OCI-LY7 (cell line): ENCODE results near the gene C2orf49. TPM values are rescaled to one million over a fixed set of nuclear protein-coding genes. Genes with fewer than 3 reads are reported as not detected.

Experiments
- BruUV-seq: library from RNA; stranded (reverse); fragments of 400-500 nt; replicated peaks from 2 replicates; lab custom pipeline; 2021; lab: Mats Ljungman, UMichigan
- CTCF ChIA-PET: fragments of 300-600 bp; sonication (Branson Sonifier 250); formaldehyde crosslinking; loops from one replicate; lab custom pipeline; 2022; ENCODE audit warnings: antibody characterized with exemption; ENCODE audit not compliant: unreplicated experiment; lab: Charles Lee
- POLR2A ChIA-PET: fragments of 300-600 bp; sonication (Branson Sonifier 250); formaldehyde crosslinking; loops from one replicate; lab custom pipeline; 2022; ENCODE audit warnings: antibody characterized with exemption; lab: Charles Lee
- DNase-seq: peaks from one replicate; pipeline ENCODE4 v3.0.0-alpha.2; 2015; ENCODE audit warnings: low spot score
- H2AFZ ChIP-seq: fragments of 200-600 bp; sonication (generic), shearing (Covaris generic); 2 replicates; pipeline ENCODE4 v1.6.1; 2014; ENCODE audit warnings: mild to moderate bottlenecking, antibody characterized with exemption, low read length, moderate library complexity
- H3K27ac ChIP-seq: fragments of 200-600 bp; sonication (generic); 2 replicates; pipeline ENCODE4 v1.5.1; 2014; ENCODE audit warnings: mixed run types, low read depth, mild to moderate bottlenecking, moderate library complexity, low read length, inconsistent platforms; ENCODE audit not compliant: poor library complexity, severe bottlenecking
- H3K36me3 ChIP-seq: fragments of 200-600 bp; sonication (generic); 2 replicates; pipeline ENCODE4 v1.6.1; 2014; ENCODE audit warnings: mild to moderate bottlenecking, antibody characterized with exemption, low read length, moderate library complexity, mixed read lengths; ENCODE audit not compliant: insufficient read depth
- H3K4me1 ChIP-seq: fragments of 200-600 bp; sonication (generic); 2 replicates; pipeline ENCODE4 v1.5.1; 2014; ENCODE audit warnings: mild to moderate bottlenecking, low read length; ENCODE audit not compliant: insufficient read depth, poor library complexity, severe bottlenecking
- H3K4me2 ChIP-seq: fragments of 200-600 bp; sonication (generic); 2 replicates; pipeline ENCODE4 v1.6.1; 2014; ENCODE audit warnings: mild to moderate bottlenecking, low read length
- H3K4me3 ChIP-seq: fragments of 200-600 bp; sonication (generic); 2 replicates; pipeline ENCODE4 v1.5.1; 2014; ENCODE audit warnings: mild to moderate bottlenecking, low read depth, low read length; ENCODE audit not compliant: poor library complexity, severe bottlenecking
- H3K79me2 ChIP-seq: fragments of 200-600 bp; sonication (generic); 2 replicates; pipeline ENCODE4 v1.6.1; 2016; ENCODE audit warnings: low read depth, mild to moderate bottlenecking, low read length, moderate library complexity, mixed read lengths; ENCODE audit not compliant: insufficient read depth
- H3K9me2 ChIP-seq: fragments of 200-600 bp; sonication (generic); 2 replicates; pipeline ENCODE4 v1.6.1; 2016; ENCODE audit warnings: mild to moderate bottlenecking, low read length, mixed read lengths; ENCODE audit not compliant: insufficient read depth
- H3K9me3 ChIP-seq: fragments of 200-600 bp; sonication (generic); 2 replicates; pipeline ENCODE4 v1.6.1; 2014; ENCODE audit warnings: mild to moderate bottlenecking, mixed run types, low read length, mixed read lengths
- H4K20me1 ChIP-seq: fragments of 200-600 bp; sonication (generic); 2 replicates; pipeline ENCODE4 v1.6.1; 2014; ENCODE audit warnings: mild to moderate bottlenecking, antibody characterized with exemption, low read length, moderate library complexity, mixed read lengths; ENCODE audit not compliant: insufficient read depth
- EZH2phosphoT487 ChIP-seq: fragments of 200-600 bp; sonication (generic); IDR thresholded peaks from 2 replicates; pipeline ENCODE4 v1.6.1; 2018; ENCODE audit warnings: low read depth, borderline replicate concordance, mild to moderate bottlenecking, mixed run types, antibody characterized with exemption, low read length, moderate library complexity, mixed read lengths
- intact Hi-C: fragments of 100-400 bp; cut with micrococcal nuclease; formaldehyde crosslinking; loops from one replicate; pipeline ENCODE4 v1.10.0; 2022; ENCODE audit not compliant: unreplicated experiment
- total RNA-seq, 2 experiments: library from RNA; depleted of rRNA in 1 of 2; stranded (reverse); fragments of >200 nt in 1 of 2; shearing (Covaris generic) in 1 of 2; gene quantifications; 2 replicates each; pipeline ENCODE4 v1.2.3, GENCODE V29; 2014 to 2022
- TF ChIP-seq, protein P1 (sequence below): fragments of 200-600 bp; sonication (generic); conservative IDR thresholded peaks from 2 replicates; pipeline ENCODE4 v1.5.1; 2014; ENCODE audit warnings: mild to moderate bottlenecking, antibody characterized with exemption, low read length, moderate library complexity, mixed read lengths

C2orf49 gene
- total RNA-seq, 2 experiments from 2014 or later: 11.8 to 17.0 TPM

DNA sequence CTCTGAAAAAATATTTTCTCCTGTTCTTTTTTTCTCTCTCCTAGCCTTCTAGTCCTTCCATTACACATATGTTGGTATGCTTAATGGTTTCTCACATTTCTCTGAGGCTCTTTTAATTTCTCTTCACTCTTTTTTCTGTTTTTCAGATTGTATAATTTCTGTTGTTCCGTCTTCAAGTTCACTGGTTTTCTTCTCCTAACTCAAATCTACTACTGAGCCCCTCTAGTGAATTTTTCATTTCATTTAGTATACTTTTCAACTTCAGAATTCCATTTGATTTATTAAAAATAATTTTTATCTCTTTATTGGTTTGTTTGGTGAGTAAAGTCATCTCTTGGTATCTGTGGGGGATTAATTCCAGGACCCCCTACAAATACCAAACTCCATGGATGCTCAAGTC is 19.8 kb downstream of the C2orf49 start:
- Histone ChIP-seq H3K27ac (no peak overlapping the region), H2AFZ (no peak overlapping the region), H3K4me2 (no peak overlapping the region), H3K79me2 (no peaks in the 10 kb centered on the region), H3K4me3 (no peak overlapping the region), H3K9me2 (no peaks in the 10 kb centered on the region), H3K36me3 (peaks cover 61% of the 10 kb centered on the region), H3K9me3 (0 out of 2 replicates have a peak, but pooled peaks cover 8% of the 10 kb centered on the region), H3K4me1 (no peaks in the 10 kb centered on the region), H4K20me1 (no peaks in the 10 kb centered on the region)
- ChIA-PET POLR2A (interaction anchor here (1.0 kb wide), 1 partner anchor 8 kb away, joined by 3 read pairs; no protein-coding TSS in a partner anchor), CTCF (no interaction called here)
- TF ChIP-seq EZH2phosphoT487: no peak
- TF ChIP-seq, protein P1, sequence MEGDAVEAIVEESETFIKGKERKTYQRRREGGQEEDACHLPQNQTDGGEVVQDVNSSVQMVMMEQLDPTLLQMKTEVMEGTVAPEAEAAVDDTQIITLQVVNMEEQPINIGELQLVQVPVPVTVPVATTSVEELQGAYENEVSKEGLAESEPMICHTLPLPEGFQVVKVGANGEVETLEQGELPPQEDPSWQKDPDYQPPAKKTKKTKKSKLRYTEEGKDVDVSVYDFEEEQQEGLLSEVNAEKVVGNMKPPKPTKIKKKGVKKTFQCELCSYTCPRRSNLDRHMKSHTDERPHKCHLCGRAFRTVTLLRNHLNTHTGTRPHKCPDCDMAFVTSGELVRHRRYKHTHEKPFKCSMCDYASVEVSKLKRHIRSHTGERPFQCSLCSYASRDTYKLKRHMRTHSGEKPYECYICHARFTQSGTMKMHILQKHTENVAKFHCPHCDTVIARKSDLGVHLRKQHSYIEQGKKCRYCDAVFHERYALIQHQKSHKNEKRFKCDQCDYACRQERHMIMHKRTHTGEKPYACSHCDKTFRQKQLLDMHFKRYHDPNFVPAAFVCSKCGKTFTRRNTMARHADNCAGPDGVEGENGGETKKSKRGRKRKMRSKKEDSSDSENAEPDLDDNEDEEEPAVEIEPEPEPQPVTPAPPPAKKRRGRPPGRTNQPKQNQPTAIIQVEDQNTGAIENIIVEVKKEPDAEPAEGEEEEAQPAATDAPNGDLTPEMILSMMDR: no peak
- intact Hi-C loops: no loop called here
- no peak for DNase-seq
- BruUV-seq: no TSS peak

DNA sequence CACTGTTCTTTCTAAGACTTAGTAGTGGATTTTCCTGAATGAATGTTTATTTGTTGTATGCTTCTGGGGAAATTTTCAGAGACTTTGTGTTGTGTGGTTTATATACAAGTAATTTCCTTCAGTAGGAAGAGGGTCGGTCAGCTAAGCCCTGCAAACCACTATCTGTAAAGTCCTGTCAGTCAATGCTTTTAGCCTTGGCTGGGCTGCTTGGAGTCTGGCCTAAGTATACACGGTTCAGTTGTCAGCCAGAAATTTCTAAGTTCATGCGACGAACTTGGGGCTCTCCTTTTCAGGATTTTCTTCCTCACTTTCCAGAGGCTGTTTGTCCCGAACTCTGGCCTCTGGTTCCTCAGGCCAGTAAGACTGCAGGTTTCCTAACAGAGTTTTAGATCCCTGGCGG is 21.3 kb downstream of the C2orf49 start:
- ChIA-PET POLR2A (no interaction called here), CTCF (no interaction called here)
- no peaks in the 10 kb centered on the region for H4K20me1 ChIP-seq
- H3K4me3 ChIP-seq: no peak overlapping the region
- no peaks in the 10 kb centered on the region for H3K79me2 ChIP-seq
- H3K4me1 ChIP-seq: no peaks in the 10 kb centered on the region
- no peak for DNase-seq
- no peak overlapping the region for H3K27ac ChIP-seq
- H2AFZ ChIP-seq: no peak overlapping the region
- H3K4me2 ChIP-seq: no peak overlapping the region
- TF ChIP-seq EZH2phosphoT487: no peak
- TF ChIP-seq, protein P1: no peak
- 0 out of 2 replicates have a peak, but pooled peaks cover 8% of the 10 kb centered on the region for H3K9me3 ChIP-seq
- peaks cover 52% of the 10 kb centered on the region for H3K36me3 ChIP-seq
- H3K9me2 ChIP-seq: no peaks in the 10 kb centered on the region
- BruUV-seq: no TSS peak
- intact Hi-C loops: no loop called here

DNA sequence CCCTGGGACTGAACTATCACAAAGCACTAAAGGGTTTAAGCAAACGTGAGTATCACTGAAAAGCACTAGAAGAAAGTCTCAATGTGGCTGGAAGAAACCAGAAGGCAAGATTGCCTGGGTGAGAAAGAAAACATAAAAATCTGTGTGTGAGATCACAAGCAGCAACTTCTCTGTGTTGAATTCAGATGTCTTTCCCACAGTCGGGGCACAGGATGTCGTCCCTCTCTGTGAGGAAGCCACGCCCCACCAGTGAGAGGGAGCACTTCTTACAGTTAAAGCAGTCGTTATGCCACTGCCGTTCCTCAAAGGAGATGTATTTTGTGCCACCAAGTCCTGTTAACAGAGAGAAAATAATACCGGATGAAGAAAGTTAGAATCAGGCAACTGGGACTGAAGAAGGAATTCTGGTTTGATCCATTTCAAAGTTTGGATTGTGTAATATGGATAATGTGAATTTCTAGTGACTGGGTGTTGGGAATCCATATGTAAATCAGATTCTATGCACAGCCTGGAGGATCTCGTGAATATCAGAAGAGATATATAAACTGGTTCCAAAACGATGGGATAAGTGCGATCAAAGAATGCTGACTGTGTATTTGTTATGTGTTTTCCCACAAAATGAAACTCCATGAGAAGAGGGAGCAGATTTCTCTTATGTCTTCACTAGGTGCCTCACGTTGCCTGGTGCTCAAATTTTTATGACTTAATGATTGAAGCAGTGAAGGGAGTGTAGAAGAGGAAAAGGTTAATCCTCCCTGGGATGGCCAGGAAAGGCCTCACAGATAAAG is 24.0 kb downstream of the C2orf49 start:
- no peak overlapping the region for H3K27ac ChIP-seq
- H3K4me2 ChIP-seq: no peak overlapping the region
- H4K20me1 ChIP-seq: no peaks in the 10 kb centered on the region
- intact Hi-C loops: no loop called here
- no peak for DNase-seq
- CTCF ChIA-PET: no interaction called here
- no peaks in the 10 kb centered on the region for H3K9me2 ChIP-seq
- H3K36me3 ChIP-seq: peaks cover 30% of the 10 kb centered on the region
- H3K4me3 ChIP-seq: no peak overlapping the region
- no peaks in the 10 kb centered on the region for H3K4me1 ChIP-seq
- 0 out of 2 replicates have a peak, but pooled peaks cover 8% of the 10 kb centered on the region for H3K9me3 ChIP-seq
- no peak overlapping the region for H2AFZ ChIP-seq
- TF ChIP-seq, protein P1: no peak
- no peak for TF ChIP-seq EZH2phosphoT487
- POLR2A ChIA-PET: no interaction called here
- no peaks in the 10 kb centered on the region for H3K79me2 ChIP-seq
- no TSS peak for BruUV-seq
